Lung microvascular endothelial cell (primary cell): ENCODE results near the gene CUL7. TPM values are rescaled to one million over a fixed set of nuclear protein-coding genes. Genes with fewer than 3 reads are reported as not detected.
"Not testable (repeated sequence)": the region's sequence is repeated elsewhere in the genome, so short reads cannot be mapped to it uniquely, and the experiment has no call there.

Experiments
- DNase-seq, 2 donors: peaks; one replicate each; pipeline versions ENCODE4 v3.0.0 to v3.0.0-alpha.2; 2010; ENCODE audit warnings: low read depth in 2 of 2
- total RNA-seq: library from RNA; depleted of rRNA; stranded (reverse); fragments of >200 nt; gene quantifications from 2 replicates; pipeline ENCODE4 v1.2.1, GENCODE V29; 2014

CUL7 gene
- total RNA-seq, result 15.0 and 19.4 TPM in 2 replicates

- DNase-seq, result peak; percentile 90 to 92
Observed at GRCh38 chr6:43053545-43054205, at the start of gene CUL7. CUL7 (minus strand) TSS chr6:43053851; CDS start chr6:43052788, 1,063 bp downstream.

GRCh38 chr6:43101497-43101896 is 47.8 kb upstream of the CUL7 start:
- DNase-seq, result no peak

GRCh38 chr6:43097502-43097901 is 43.9 kb upstream of the CUL7 start:
- no peak for DNase-seq

- no peak for DNase-seq
Observed at GRCh38 chr6:43097098-43097489, 43.4 kb upstream of the CUL7 start.

GRCh38 chr6:43096451-43097097 is 42.9 kb upstream of the CUL7 start:
- DNase-seq, result peak in 1 of 2 donors; percentile 45

GRCh38 chr6:43095939-43096338 is 42.3 kb upstream of the CUL7 start:
- no peak for DNase-seq

- peak in 1 of 2 donors; percentile 12 for DNase-seq
Observed at GRCh38 chr6:43093436-43094289, 40.0 kb upstream of the CUL7 start.

GRCh38 chr6:43092635-43093034 is 39.0 kb upstream of the CUL7 start:
- DNase-seq, result no peak

GRCh38 chr6:43091436-43091991 is 37.9 kb upstream of the CUL7 start:
- DNase-seq, result no peak

GRCh38 chr6:43091020-43091419 is 37.4 kb upstream of the CUL7 start:
- no peak for DNase-seq

GRCh38 chr6:43090559-43090956 is 36.9 kb upstream of the CUL7 start:
- DNase-seq, result no peak

- no peak for DNase-seq
Observed at GRCh38 chr6:43089874-43090558, 36.4 kb upstream of the CUL7 start.

GRCh38 chr6:43089467-43089866 is 35.8 kb upstream of the CUL7 start:
- no peak for DNase-seq

GRCh38 chr6:43088654-43089056 is 35.0 kb upstream of the CUL7 start:
- DNase-seq, result no peak

- no peak for DNase-seq
Observed at GRCh38 chr6:43086022-43086658, 32.5 kb upstream of the CUL7 start.

- peak in 1 of 2 donors; percentile 21 for DNase-seq
Observed at GRCh38 chr6:43082806-43083655, 29.4 kb upstream of the CUL7 start.

- DNase-seq, result not testable (repeated sequence)
Observed at GRCh38 chr6:43081922-43082321, 28.3 kb upstream of the CUL7 start.

- DNase-seq, result no peak
Observed at GRCh38 chr6:43081043-43081442, 27.4 kb upstream of the CUL7 start.

GRCh38 chr6:43078691-43079090 is 25.0 kb upstream of the CUL7 start:
- no peak for DNase-seq

- DNase-seq, result no peak
Observed at GRCh38 chr6:43077981-43078511, 24.4 kb upstream of the CUL7 start.
